Skin epidermis (tissue), 12 donors: ENCODE measurements around the gene PCDHA1.

ENCODE experiments used
- H3K27ac ChIP-seq, 21 experiments: fragments of 200-600 bp; sonication (generic) in 11 of 21; one replicate each; pipeline ENCODE4 v1.5.0; 2020; ENCODE audit warnings: mild to moderate bottlenecking in 3 of 21, inconsistent platforms in 2 of 21, moderate library complexity in 2 of 21
- H3K4me3 ChIP-seq, 7 experiments: fragments of 200-600 bp; sonication (generic) in 2 of 7; one replicate each; pipeline ENCODE4 v1.5.0; 2020; ENCODE audit warnings: inconsistent platforms in 2 of 7, mild to moderate bottlenecking in 2 of 7, moderate library complexity in 1 of 7

Gene PCDHA1

DNA sequence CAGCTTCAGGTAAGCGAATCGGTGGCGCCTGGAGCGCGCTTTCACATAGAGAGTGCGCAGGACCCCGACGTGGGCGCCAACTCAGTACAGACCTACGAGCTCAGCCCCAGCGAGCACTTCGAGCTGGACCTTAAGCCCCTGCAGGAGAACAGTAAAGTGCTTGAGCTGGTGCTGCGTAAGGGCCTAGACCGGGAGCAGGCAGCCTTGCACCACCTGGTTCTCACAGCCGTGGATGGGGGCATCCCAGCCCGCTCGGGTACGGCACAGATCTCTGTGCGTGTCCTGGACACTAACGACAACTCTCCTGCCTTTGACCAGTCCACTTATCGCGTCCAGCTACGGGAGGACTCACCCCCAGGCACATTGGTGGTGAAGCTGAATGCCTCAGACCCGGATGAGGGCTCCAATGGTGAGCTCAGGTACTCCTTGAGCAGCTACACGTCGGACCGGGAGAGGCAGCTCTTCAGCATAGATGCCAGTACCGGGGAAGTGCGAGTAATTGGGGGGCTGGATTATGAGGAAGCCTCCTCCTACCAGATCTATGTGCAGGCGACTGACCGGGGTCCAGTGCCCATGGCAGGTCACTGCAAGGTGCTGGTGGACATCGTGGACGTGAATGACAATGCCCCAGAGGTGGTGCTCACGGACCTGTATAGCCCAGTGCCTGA, 181.4 kb downstream of the PCDHA1 start:
- Histone ChIP-seq H3K27ac (no peak overlapping the region), H3K4me3 (peak overlapping the region in 2 of 7 experiments; percentile 14 to 41)

DNA sequence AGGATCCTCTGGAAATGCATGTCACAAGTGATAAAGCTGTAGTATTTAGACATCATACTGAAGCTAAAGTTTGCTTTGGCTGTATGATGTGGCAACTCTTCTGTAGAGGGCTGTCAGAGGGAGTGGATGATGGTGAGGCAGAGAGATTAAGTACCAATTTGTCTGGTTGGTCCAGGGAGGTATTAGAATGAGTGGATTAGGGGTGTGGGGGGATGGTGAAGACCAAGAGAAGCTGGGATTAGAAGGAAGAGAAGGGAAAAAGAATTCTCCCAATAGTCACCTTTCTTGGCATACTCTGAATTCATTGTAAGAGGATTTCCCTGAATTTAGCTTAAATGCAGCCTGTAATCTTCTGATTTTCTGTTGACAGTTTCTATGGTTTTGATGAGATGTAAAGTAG, 183.9 kb downstream of the PCDHA1 start:
- H3K4me3 ChIP-seq, result no peak overlapping the region
- no peak overlapping the region for H3K27ac ChIP-seq

DNA sequence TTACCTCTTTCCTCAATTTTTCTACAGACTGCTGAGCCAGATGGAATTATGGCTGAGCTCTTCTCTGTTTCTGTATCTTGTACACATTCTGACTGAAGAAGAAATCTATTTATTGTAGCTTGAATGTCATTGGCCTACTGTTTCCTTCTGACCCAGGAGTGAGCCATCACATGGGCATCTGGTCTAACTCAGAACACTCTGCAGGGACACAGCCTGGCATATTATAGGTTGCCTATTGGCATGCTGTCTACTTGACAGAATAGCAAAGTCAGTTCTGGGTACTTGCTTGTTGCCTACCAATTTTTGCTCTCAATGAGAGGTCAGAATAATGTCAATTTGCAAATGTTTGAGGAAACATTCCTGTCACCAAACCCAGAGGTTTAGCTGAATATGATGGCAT, 187.6 kb downstream of the PCDHA1 start:
- Histone ChIP-seq H3K27ac (no peak overlapping the region), H3K4me3 (no peak overlapping the region)

GRCh38 chr5:140977003-140977402, 191.1 kb downstream of the PCDHA1 start:
- Histone ChIP-seq H3K27ac (no peak overlapping the region), H3K4me3 (no peak overlapping the region)

GRCh38 chr5:140978260-140978659, 192.3 kb downstream of the PCDHA1 start:
- H3K4me3 ChIP-seq, result no peak overlapping the region
- H3K27ac ChIP-seq, result no peak overlapping the region

DNA sequence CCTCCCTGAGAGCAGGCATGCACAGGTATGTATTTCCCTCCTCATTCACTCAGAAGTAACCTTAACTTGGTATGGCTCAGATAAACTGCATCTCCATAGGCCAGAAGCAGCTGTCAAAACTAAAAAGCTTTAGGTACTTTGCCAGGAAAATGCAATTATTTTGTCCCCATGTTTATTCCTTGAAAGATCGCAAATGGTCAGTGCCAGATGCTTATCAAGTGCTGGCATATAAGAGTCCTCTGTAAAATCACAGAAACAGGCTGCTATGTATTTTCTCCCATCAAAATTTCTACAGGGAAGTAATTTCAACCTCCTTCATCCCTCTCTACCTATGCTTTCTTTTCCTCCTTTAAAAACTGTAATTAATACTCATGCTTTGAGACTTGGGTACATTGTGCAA, 193.0 kb downstream of the PCDHA1 start:
- no peak overlapping the region for H3K4me3 ChIP-seq
- no peak overlapping the region for H3K27ac ChIP-seq

DNA sequence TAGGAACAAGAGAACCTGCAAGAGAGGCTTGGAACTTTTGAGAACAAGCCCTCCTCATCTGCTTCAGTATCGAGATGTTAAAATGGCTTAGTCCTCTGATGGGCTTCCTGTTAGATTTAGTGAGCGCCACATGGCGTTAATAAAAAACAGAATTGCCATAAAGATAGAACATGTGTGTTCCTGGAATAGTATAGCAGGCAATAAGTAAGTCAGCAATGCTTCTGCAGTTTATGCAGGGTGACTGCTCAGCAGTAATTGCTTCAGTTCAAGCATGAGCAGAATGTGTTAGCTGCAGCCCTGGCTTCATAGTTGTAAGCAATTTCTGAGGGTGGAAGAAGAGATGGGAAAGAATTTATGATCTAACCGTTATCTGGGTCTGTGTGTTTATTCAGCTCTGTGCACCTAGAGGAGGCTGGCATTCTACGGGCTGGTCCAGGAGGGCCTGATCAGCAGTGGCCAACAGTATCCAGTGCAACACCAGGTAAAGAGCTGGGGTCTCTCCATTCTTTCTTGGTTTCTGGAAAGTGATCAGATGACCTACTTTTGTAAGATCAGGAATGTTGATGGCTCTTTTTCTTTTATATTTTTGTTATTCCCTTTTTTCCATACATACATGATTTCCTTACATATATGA, 196.3 kb downstream of the PCDHA1 start:
- Histone ChIP-seq H3K27ac (no peak overlapping the region), H3K4me3 (no peak overlapping the region)

- no peak overlapping the region for H3K4me3 ChIP-seq
These were observed 200.2 kb downstream of the PCDHA1 start for GRCh38 chr5:140986117-140986521.

GRCh38 chr5:140988100-140988499, 202.2 kb downstream of the PCDHA1 start:
- H3K4me3 ChIP-seq, result no peak overlapping the region
- H3K27ac ChIP-seq, result no peak overlapping the region

More at GRCh38 chr5:140986117-140986521, 200.2 kb downstream of the PCDHA1 start:
- no peak overlapping the region for H3K27ac ChIP-seq

- Histone ChIP-seq H3K4me3 (no peak overlapping the region), H3K27ac (no peak overlapping the region)
These were observed 202.7 kb downstream of the PCDHA1 start for GRCh38 chr5:140988608-140989007.

- no peak overlapping the region for H3K4me3 ChIP-seq
These were observed 203.5 kb downstream of the PCDHA1 start for GRCh38 chr5:140989254-140990020.

GRCh38 chr5:140992828-140993227, 206.9 kb downstream of the PCDHA1 start:
- no peak overlapping the region for H3K4me3 ChIP-seq
- no peak overlapping the region for H3K27ac ChIP-seq

More at GRCh38 chr5:140989254-140990020, 203.5 kb downstream of the PCDHA1 start:
- no peak overlapping the region for H3K27ac ChIP-seq

DNA sequence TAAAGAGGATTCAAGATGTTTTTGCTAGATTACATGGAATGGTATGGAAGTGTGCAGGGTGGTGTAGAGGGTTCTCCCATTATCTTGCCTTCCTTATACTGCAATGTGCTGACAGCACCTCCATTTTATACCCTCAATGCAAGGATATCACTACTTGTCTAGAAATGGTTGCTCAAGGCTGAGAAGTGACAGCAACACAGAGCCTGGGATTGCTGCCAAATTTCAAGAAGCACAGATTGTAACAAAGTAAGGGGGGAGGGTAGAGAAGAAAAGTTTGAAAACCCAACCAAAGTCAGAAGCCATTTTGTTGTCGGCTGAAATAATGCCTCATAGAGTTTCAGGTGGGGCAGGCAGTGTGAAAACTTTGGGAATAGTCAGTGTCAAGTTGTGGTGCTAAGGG, 210.1 kb downstream of the PCDHA1 start:
- no peak overlapping the region for H3K27ac ChIP-seq
- no peak overlapping the region for H3K4me3 ChIP-seq

DNA sequence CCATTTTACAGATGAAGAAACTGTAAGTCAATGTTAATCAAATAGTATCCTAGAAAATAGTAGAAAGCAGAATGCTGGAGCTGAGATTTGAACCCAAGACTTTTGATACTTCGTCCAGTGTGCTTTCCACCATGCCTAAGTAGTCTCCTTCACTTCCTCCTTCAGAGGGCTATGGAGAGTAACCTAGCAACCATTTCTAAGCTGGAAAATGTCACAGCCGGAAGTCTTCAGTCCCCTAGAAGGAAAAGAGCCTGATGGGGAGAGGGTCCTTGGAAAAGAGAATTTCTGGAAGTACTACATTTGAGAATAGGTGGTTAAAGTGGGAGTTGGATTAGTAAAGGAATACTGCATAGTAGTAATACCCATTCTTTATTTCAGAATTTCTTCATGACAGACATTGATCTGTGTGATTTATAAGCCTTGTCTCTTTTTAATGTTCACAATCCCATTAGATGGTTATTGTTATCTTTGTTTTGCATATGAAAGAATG, 213.0 kb downstream of the PCDHA1 start:
- Histone ChIP-seq H3K4me3 (no peak overlapping the region), H3K27ac (no peak overlapping the region)

DNA sequence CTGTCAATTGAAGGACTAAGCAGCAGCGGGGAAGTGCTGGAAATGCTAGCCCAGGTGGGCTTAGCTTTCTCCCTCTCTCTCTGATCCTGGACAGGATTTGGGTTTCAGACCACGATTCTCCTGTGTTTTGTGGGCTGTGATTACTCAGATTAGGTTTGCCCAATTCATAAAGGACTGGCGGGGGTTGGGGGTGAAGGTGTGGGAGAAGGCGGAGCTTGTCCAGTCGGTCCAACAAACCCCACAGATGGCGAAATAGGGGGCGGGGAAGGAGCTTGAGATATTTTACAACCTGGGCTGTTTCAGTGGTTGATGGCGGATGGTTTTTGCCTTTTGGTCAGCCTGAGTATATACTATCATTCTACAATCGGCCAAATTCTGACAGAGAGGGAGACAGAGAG, 215.5 kb downstream of the PCDHA1 start:
- H3K4me3 ChIP-seq, result peak overlapping the region in 1 of 7 experiments; percentile 16
- H3K27ac ChIP-seq, result no peak overlapping the region

DNA sequence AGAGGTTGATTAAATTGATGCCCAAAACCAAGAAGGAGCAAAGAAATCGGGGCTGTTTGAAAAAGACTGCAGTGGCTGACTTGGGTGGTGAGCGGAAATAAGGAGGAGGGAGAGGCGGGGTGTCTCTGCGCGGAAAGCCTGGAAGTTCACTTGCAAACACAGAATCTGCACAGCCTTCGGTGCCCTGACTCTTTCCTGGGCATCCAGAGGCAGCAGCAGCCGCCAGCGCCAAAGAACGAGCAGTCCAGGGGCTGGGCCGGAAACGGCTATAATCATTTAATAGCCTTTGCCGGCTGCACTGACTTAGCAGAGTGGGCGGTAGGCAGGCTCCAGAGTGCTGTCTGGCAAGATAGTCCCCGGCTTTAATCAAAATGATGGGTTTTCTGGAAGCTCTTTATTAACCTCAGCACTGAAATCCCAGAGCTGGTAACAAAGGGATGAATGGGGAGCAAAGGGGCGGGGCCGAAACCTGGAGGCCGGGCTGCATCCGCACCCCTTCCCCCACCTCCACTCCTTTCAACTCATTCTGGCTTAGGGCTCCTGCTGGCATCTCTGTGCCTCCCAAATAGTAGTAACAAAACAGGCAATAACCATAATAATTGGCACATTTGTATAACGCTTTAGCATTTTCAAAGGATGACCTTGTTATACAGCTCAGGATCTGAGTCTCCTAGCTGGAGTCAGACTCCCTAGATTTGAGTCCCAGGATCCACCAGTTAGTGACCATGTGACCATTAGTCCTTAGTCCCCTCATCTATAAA, 216.1 kb downstream of the PCDHA1 start:
- H3K27ac ChIP-seq, result no peak overlapping the region

DNA sequence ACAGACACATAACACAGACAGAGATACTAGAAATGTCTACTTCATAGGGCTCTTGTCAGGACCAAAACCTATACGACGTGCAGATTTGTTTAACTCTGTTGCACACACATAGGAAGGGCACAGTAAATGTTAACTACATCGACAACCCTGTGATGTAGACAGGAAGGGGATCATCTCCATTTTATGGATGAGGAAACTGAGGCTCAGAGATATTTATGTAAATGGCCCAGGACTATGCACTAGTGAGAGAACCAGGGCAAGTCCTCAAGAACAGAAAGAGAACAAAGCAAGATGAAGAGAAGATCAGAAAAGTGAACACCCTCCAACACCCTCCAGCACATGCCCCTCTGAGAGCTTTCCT, 216.6 kb downstream of the PCDHA1 start:
- Histone ChIP-seq H3K27ac (no peak overlapping the region), H3K4me3 (no peak overlapping the region)

More for the DNA sequence above, 216.1 kb downstream of the PCDHA1 start:
- H3K4me3 ChIP-seq, result peak overlapping the region in 2 of 7 experiments; percentile 11 to 16

- Histone ChIP-seq H3K27ac (no peak overlapping the region), H3K4me3 (no peak overlapping the region)
These were observed 217.1 kb downstream of the PCDHA1 start for GRCh38 chr5:141003031-141003430.

GRCh38 chr5:141003791-141004611, 218.1 kb downstream of the PCDHA1 start:
- no peak overlapping the region for H3K27ac ChIP-seq
- H3K4me3 ChIP-seq, result no peak overlapping the region
